WTC11 (cell line): ENCODE measurements around the gene FAM181A.

Experiments used
- CBFB ChIP-seq: sonication (generic); formaldehyde crosslinking; IDR thresholded peaks from 2 replicates; pipeline ENCODE4 v1.8.1; 2022; ENCODE audit warnings: mild to moderate bottlenecking, low read depth, missing genetic modification reagents
- ZNF121 ChIP-seq: sonication (generic); formaldehyde crosslinking; IDR thresholded peaks from 2 replicates; pipeline ENCODE4 v1.8.0; 2023; ENCODE audit warnings: missing genetic modification reagents
- ZNF317 ChIP-seq: sonication (generic); formaldehyde crosslinking; IDR thresholded peaks from 2 replicates; pipeline ENCODE4 v1.8.1; 2023; ENCODE audit warnings: low read depth, mild to moderate bottlenecking, moderate library complexity, missing genetic modification reagents, borderline replicate concordance
- TF ChIP-seq, protein P1 (sequence below): sonication (generic); formaldehyde crosslinking; IDR thresholded peaks from 2 replicates; pipeline ENCODE4 v1.8.1; 2022; ENCODE audit warnings: low read depth, mild to moderate bottlenecking, moderate library complexity, missing genetic modification reagents, borderline replicate concordance
- TF ChIP-seq, protein P2 (sequence below): fragments of 200-600 bp; IDR thresholded peaks from 2 replicates; pipeline ENCODE4 v1.8.0; 2022; ENCODE audit warnings: antibody characterized with exemption
- TF ChIP-seq, protein P3 (sequence below): sonication (generic); formaldehyde crosslinking; IDR thresholded peaks from 2 replicates; pipeline ENCODE4 v1.8.1; 2023; ENCODE audit warnings: mild to moderate bottlenecking, missing genetic modification reagents
- TF ChIP-seq, protein P4 (sequence below): sonication (generic); formaldehyde crosslinking; IDR thresholded peaks from 2 replicates; pipeline ENCODE4 v1.8.0; 2022; ENCODE audit warnings: mild to moderate bottlenecking, missing genetic modification reagents

DNA sequence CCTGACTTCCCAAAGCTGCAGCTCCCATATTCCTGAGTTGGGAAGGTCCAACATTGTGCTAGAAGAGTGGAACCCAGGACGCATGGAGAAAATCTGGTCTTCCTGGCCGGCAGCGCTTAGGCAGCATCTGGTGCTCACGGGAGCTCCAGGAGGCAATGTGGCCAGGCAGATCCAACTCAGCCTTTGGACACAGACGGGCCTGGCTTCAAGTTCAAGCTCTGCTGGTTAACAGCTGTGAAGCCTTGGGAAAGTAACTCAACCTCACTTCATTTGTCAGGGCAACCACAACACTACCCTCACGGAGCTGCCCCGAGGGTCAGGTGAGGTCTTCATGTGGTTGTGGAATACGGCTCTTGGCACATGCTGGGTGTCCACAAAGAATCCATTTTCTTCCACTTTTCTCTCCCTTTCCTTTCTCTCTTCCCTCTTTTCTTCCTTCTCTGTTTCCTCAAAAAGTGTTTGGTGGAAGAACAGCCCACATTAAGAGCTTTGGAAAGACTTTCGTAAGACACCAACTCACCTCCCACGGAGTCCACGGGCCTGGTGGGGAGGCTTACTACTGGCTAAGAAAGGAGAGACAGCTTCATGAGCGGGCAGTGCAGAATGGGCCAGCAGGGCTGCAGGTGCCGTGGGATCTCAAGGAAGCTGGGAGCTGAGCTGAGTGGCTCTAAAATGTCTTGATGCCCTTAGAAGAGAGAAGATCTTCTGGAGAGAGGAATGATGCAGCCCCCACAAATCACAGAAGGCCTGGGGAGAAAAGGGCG, 2.4 kb upstream of the FAM181A start:
- TF ChIP-seq, protein P1, sequence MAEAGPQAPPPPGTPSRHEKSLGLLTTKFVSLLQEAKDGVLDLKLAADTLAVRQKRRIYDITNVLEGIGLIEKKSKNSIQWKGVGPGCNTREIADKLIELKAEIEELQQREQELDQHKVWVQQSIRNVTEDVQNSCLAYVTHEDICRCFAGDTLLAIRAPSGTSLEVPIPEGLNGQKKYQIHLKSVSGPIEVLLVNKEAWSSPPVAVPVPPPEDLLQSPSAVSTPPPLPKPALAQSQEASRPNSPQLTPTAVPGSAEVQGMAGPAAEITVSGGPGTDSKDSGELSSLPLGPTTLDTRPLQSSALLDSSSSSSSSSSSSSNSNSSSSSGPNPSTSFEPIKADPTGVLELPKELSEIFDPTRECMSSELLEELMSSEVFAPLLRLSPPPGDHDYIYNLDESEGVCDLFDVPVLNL (CRISPR knock-in tag): no peak
- TF ChIP-seq, protein P2, sequence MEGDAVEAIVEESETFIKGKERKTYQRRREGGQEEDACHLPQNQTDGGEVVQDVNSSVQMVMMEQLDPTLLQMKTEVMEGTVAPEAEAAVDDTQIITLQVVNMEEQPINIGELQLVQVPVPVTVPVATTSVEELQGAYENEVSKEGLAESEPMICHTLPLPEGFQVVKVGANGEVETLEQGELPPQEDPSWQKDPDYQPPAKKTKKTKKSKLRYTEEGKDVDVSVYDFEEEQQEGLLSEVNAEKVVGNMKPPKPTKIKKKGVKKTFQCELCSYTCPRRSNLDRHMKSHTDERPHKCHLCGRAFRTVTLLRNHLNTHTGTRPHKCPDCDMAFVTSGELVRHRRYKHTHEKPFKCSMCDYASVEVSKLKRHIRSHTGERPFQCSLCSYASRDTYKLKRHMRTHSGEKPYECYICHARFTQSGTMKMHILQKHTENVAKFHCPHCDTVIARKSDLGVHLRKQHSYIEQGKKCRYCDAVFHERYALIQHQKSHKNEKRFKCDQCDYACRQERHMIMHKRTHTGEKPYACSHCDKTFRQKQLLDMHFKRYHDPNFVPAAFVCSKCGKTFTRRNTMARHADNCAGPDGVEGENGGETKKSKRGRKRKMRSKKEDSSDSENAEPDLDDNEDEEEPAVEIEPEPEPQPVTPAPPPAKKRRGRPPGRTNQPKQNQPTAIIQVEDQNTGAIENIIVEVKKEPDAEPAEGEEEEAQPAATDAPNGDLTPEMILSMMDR: no peak
- TF ChIP-seq, protein P3, sequence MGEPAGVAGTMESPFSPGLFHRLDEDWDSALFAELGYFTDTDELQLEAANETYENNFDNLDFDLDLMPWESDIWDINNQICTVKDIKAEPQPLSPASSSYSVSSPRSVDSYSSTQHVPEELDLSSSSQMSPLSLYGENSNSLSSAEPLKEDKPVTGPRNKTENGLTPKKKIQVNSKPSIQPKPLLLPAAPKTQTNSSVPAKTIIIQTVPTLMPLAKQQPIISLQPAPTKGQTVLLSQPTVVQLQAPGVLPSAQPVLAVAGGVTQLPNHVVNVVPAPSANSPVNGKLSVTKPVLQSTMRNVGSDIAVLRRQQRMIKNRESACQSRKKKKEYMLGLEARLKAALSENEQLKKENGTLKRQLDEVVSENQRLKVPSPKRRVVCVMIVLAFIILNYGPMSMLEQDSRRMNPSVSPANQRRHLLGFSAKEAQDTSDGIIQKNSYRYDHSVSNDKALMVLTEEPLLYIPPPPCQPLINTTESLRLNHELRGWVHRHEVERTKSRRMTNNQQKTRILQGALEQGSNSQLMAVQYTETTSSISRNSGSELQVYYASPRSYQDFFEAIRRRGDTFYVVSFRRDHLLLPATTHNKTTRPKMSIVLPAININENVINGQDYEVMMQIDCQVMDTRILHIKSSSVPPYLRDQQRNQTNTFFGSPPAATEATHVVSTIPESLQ (CRISPR knock-in tag): no peak
- TF ChIP-seq ZNF317 (CRISPR knock-in tag) (no peak), ZNF121 (CRISPR knock-in tag) (no peak), CBFB (CRISPR knock-in tag) (no peak)
- TF ChIP-seq, protein P4, sequence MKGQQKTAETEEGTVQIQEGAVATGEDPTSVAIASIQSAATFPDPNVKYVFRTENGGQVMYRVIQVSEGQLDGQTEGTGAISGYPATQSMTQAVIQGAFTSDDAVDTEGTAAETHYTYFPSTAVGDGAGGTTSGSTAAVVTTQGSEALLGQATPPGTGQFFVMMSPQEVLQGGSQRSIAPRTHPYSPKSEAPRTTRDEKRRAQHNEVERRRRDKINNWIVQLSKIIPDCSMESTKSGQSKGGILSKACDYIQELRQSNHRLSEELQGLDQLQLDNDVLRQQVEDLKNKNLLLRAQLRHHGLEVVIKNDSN: no peak
